Neural cell (in vitro differentiated cells): ENCODE measurements around the gene ETV6. TPM values are rescaled to one million over a fixed set of nuclear protein-coding genes. Genes with fewer than 3 reads are reported as not detected.

Experiments used
- H2AFZ ChIP-seq: fragments of 200-600, 300-800 bp; sonication (generic), shearing (Covaris generic); 2 replicates; pipeline ENCODE4 v1.6.0; 2014; ENCODE audit warnings: low read depth, mild to moderate bottlenecking, antibody characterized with exemption, low read length, moderate library complexity
- H3F3A ChIP-seq: fragments of 200-600 bp; shearing (Covaris generic); 2 replicates; pipeline ENCODE4 v1.6.1; 2016; ENCODE audit warnings: mild to moderate bottlenecking, moderate library complexity, mixed read lengths, antibody characterized with exemption, low read length; ENCODE audit not compliant: insufficient read depth, poor library complexity, severe bottlenecking
- H3K27ac ChIP-seq: fragments of 200-600, 300-800 bp; sonication (generic), shearing (Covaris generic); 2 replicates; pipeline ENCODE4 v1.5.1; 2014; ENCODE audit warnings: mild to moderate bottlenecking, low read length, moderate library complexity
- H3K27me3 ChIP-seq: fragments of 300-800, 200-600 bp; sonication (generic), shearing (Covaris generic); 2 replicates; pipeline ENCODE4 v1.6.0; 2014; ENCODE audit warnings: mild to moderate bottlenecking, low read depth, low read length, moderate library complexity; ENCODE audit not compliant: insufficient read depth
- H3K36me3 ChIP-seq: fragments of 300-800, 200-600 bp; sonication (generic), shearing (Covaris generic); 2 replicates; pipeline ENCODE4 v1.5.1; 2014; ENCODE audit warnings: mild to moderate bottlenecking, antibody characterized with exemption, low read length, moderate library complexity; ENCODE audit not compliant: insufficient read depth
- H3K4me2 ChIP-seq: fragments of 300-800, 200-600 bp; sonication (generic), shearing (Covaris generic); 2 replicates; pipeline ENCODE4 v1.6.0; 2014; ENCODE audit warnings: mild to moderate bottlenecking, low read length
- H3K4me3 ChIP-seq: fragments of 300-800, 200-600 bp; sonication (generic), shearing (Covaris generic); 2 replicates; pipeline ENCODE4 v1.5.1; 2014; ENCODE audit warnings: mild to moderate bottlenecking, low read length, moderate library complexity
- H3K79me2 ChIP-seq: fragments of 200-600 bp; shearing (Covaris generic); replicated peaks from 2 replicates; pipeline ENCODE4 v1.6.0; 2014; ENCODE audit warnings: mild to moderate bottlenecking, low read length, moderate library complexity; ENCODE audit not compliant: insufficient read depth
- H3K9ac ChIP-seq: fragments of 300-800, 200-600 bp; sonication (generic), shearing (Covaris generic); 2 replicates; pipeline ENCODE4 v1.6.1; 2016; ENCODE audit warnings: mild to moderate bottlenecking, low read length, mixed read lengths
- H3K9me2 ChIP-seq: fragments of 200-600 bp; shearing (Covaris generic); 2 replicates; pipeline ENCODE4 v1.6.1; 2016; ENCODE audit warnings: mild to moderate bottlenecking, low read length, mixed read lengths; ENCODE audit not compliant: insufficient read depth
- H3K9me3 ChIP-seq: fragments of 200-600, 300-800 bp; sonication (generic), shearing (Covaris generic); 2 replicates; pipeline ENCODE4 v1.6.1; 2016; ENCODE audit warnings: mild to moderate bottlenecking, mixed run types, low read length, moderate library complexity, mixed read lengths
- H4K20me1 ChIP-seq: fragments of 200-600 bp; shearing (Covaris generic); 2 replicates; pipeline ENCODE4 v1.6.1; 2016; ENCODE audit warnings: mild to moderate bottlenecking, mixed run types; ENCODE audit not compliant: insufficient read depth
- CTCF ChIP-seq: fragments of 450-650 bp; IDR thresholded peaks from 2 replicates; pipeline ENCODE4 v1.5.1; 2014; ENCODE audit warnings: antibody characterized with exemption, mild to moderate bottlenecking, moderate library complexity; ENCODE audit not compliant: poor library complexity, severe bottlenecking
- EP300 ChIP-seq: fragments of 450-650 bp; conservative IDR thresholded peaks from 2 replicates; pipeline ENCODE4 v1.6.1; 2014; ENCODE audit warnings: antibody characterized with exemption, mild to moderate bottlenecking, moderate library complexity; ENCODE audit not compliant: poor library complexity, severe bottlenecking
- EZH2 ChIP-seq: fragments of 200-600, 300-800 bp; shearing (Covaris generic), sonication (generic); IDR thresholded peaks from 2 replicates; pipeline ENCODE4 v1.6.1; 2014; ENCODE audit warnings: antibody characterized with exemption, low read length, borderline replicate concordance, mild to moderate bottlenecking; ENCODE audit not compliant: insufficient read depth, poor library complexity, severe bottlenecking
- MXI1 ChIP-seq: fragments of 450-650 bp; conservative IDR thresholded peaks from 2 replicates; pipeline ENCODE4 v1.6.1; 2014; ENCODE audit warnings: antibody characterized with exemption, mild to moderate bottlenecking; ENCODE audit not compliant: poor library complexity, severe bottlenecking
- RAD21 ChIP-seq: fragments of 450-650 bp; conservative IDR thresholded peaks from 2 replicates; pipeline ENCODE4 v1.6.1; 2014; ENCODE audit warnings: antibody characterized with exemption, mild to moderate bottlenecking, moderate library complexity
- SMC3 ChIP-seq: fragments of 450-650 bp; conservative IDR thresholded peaks from 2 replicates; pipeline ENCODE4 v1.6.1; 2014; ENCODE audit warnings: antibody characterized with exemption, mild to moderate bottlenecking, moderate library complexity; ENCODE audit not compliant: poor library complexity
- TAF1 ChIP-seq: IDR thresholded peaks from 2 replicates; pipeline ENCODE4 v1.6.1; 2012; ENCODE audit warnings: low read depth
- polyA plus RNA-seq: library from polyadenylated mRNA; depleted of rRNA; stranded (reverse); fragments of >200 nt; gene quantifications from 2 replicates; pipeline ENCODE4 v1.2.3, GENCODE V29; 2014
- TF ChIP-seq, protein P1 (sequence below): IDR thresholded peaks from 2 replicates; pipeline ENCODE4 v1.6.1; 2012; ENCODE audit warnings: borderline replicate concordance

The ETV6 gene
- polyA plus RNA-seq, 1 donor from 2014 or later, result 1.6 TPM

- Histone ChIP-seq H3K4me3 (no peak overlapping the region), H4K20me1 (no peaks in the 10 kb centered on the region), H3K4me2 (no peak overlapping the region), H3K27ac (no peak overlapping the region), H3K79me2 (no peaks in the 10 kb centered on the region), H2AFZ (no peak overlapping the region), H3F3A (no peaks in the 10 kb centered on the region), H3K27me3 (no peaks in the 10 kb centered on the region), H3K36me3 (no peaks in the 10 kb centered on the region), H3K9me2 (no peaks in the 10 kb centered on the region), H3K9ac (no peak overlapping the region), H3K9me3 (no peaks in the 10 kb centered on the region)
- TF ChIP-seq CTCF (no peak), RAD21 (no peak), EP300 (no peak)
Observed at GRCh38 chr12:11758087-11758486, 108.6 kb downstream of the ETV6 start.

DNA sequence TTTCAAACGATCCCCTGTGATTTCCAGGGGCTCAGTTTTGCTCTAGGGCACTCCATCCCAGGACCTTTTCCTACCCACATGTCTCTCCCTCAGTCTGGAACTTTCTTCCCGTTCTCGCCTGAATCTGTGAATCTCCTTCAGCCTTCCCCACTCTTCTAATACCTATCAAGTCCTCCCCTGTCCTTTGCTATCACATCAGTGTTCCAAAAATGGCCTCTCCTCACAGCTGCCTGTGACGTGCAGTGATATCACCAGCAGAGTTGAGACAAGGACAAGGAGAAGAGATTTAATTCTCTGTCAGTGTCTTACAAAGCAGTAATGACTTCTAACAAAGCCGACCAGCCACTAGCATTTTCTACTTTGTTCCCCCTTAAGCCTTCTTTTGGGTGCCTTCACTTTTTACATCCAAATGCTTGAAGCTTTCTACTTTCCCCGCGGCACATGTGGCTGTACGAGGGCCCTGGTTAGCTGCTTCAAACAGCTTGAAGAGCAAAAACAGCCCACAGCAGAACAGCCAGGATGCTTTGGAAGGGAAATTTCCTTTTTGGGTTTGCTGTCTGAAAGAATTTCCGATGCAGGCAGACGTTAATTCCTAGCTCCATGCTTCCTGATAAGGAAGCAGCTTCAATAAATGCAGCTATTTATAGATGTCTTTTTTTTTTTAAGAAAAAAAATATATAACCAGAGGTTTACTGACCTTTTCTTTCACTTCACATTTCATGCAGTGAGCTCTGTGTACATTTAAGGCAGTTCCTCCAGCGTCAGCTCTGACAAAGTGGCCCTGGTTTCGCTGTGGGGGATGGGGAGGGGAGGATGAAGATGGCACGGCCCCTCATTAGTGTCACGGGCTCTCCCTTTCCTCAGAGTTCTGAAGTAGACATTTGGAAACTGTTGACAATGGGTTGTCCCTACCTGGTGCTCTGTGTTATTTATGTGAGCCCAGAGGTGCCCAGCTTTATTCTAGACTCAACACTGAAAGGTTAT is 109.3 kb downstream of the ETV6 start:
- Histone ChIP-seq H3K9me2 (no peaks in the 10 kb centered on the region), H3K79me2 (no peaks in the 10 kb centered on the region), H3K27ac (peak overlapping the region; percentile 18), H3K36me3 (no peaks in the 10 kb centered on the region), H3F3A (no peaks in the 10 kb centered on the region), H3K9ac (peak overlapping the region; percentile 4), H3K9me3 (no peaks in the 10 kb centered on the region), H2AFZ (no peak overlapping the region), H3K27me3 (no peaks in the 10 kb centered on the region), H3K4me2 (no peak overlapping the region), H3K4me3 (no peak overlapping the region), H4K20me1 (no peaks in the 10 kb centered on the region)
- TF ChIP-seq, protein P1, sequence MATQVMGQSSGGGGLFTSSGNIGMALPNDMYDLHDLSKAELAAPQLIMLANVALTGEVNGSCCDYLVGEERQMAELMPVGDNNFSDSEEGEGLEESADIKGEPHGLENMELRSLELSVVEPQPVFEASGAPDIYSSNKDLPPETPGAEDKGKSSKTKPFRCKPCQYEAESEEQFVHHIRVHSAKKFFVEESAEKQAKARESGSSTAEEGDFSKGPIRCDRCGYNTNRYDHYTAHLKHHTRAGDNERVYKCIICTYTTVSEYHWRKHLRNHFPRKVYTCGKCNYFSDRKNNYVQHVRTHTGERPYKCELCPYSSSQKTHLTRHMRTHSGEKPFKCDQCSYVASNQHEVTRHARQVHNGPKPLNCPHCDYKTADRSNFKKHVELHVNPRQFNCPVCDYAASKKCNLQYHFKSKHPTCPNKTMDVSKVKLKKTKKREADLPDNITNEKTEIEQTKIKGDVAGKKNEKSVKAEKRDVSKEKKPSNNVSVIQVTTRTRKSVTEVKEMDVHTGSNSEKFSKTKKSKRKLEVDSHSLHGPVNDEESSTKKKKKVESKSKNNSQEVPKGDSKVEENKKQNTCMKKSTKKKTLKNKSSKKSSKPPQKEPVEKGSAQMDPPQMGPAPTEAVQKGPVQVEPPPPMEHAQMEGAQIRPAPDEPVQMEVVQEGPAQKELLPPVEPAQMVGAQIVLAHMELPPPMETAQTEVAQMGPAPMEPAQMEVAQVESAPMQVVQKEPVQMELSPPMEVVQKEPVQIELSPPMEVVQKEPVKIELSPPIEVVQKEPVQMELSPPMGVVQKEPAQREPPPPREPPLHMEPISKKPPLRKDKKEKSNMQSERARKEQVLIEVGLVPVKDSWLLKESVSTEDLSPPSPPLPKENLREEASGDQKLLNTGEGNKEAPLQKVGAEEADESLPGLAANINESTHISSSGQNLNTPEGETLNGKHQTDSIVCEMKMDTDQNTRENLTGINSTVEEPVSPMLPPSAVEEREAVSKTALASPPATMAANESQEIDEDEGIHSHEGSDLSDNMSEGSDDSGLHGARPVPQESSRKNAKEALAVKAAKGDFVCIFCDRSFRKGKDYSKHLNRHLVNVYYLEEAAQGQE, result peak; percentile 32
- no peak for TF ChIP-seq TAF1

- TF ChIP-seq, protein P1, result no peak
- TF ChIP-seq RAD21 (no peak), EP300 (no peak), EZH2 (no peak), SMC3 (no peak), CTCF (no peak), MXI1 (no peak)
- H3K4me2 ChIP-seq, result no peak overlapping the region
- H3K9me3 ChIP-seq, result no peaks in the 10 kb centered on the region
- H3K79me2 ChIP-seq, result no peaks in the 10 kb centered on the region
- no peaks in the 10 kb centered on the region for H3K36me3 ChIP-seq
- H3F3A ChIP-seq, result no peaks in the 10 kb centered on the region
- no peaks in the 10 kb centered on the region for H3K9me2 ChIP-seq
- no peaks in the 10 kb centered on the region for H4K20me1 ChIP-seq
- no peak overlapping the region for H3K4me3 ChIP-seq
- no peak overlapping the region for H3K9ac ChIP-seq
- peak overlapping the region; percentile 7 for H3K27ac ChIP-seq
- H3K27me3 ChIP-seq, result no peaks in the 10 kb centered on the region
- no peak overlapping the region for H2AFZ ChIP-seq
Observed at GRCh38 chr12:11759494-11759878, 110.0 kb downstream of the ETV6 start.
